HuH-7.5 (cell line): ENCODE results near the gene TRMT10B.
A peak's percentile ranks its signal among the peaks of the same experiment; 100 is the strongest.
"Not testable (repeated sequence)": the region's sequence is repeated elsewhere in the genome, so short reads cannot be mapped to it uniquely, and the experiment has no call there.

Source experiments
- DNase-seq: peaks from one replicate; pipeline ENCODE4 v3.0.0; 2011; ENCODE audit warnings: low spot score

Gene TRMT10B

GRCh38 chr9:37801287-37801850 lies 47.8 kb downstream of the TRMT10B start:
- DNase-seq = peak; percentile 31

- no peak for DNase-seq
Measured at GRCh38 chr9:37801959-37802711, 48.5 kb downstream of the TRMT10B start.

GRCh38 chr9:37806271-37806670 lies 52.7 kb downstream of the TRMT10B start:
- no peak for DNase-seq

GRCh38 chr9:37809676-37810075 lies 56.1 kb downstream of the TRMT10B start:
- DNase-seq = not testable (repeated sequence)

- DNase-seq = no peak
Measured at GRCh38 chr9:37811906-37812476, 58.4 kb downstream of the TRMT10B start.

GRCh38 chr9:37812773-37813379 lies 59.3 kb downstream of the TRMT10B start:
- DNase-seq = no peak

GRCh38 chr9:37818849-37819248 lies 65.2 kb downstream of the TRMT10B start:
- no peak for DNase-seq

- no peak for DNase-seq
Measured at GRCh38 chr9:37820142-37820541, 66.5 kb downstream of the TRMT10B start.

GRCh38 chr9:37825174-37825573 lies 71.6 kb downstream of the TRMT10B start:
- not testable (repeated sequence) for DNase-seq

- no peak for DNase-seq
Measured at GRCh38 chr9:37827483-37828165, 74.0 kb downstream of the TRMT10B start.
